GM23338 (cell line): ENCODE results near the gene CDKN2AIPNL.

Experiments used
- CTCF ChIP-seq, 2 experiments: fragments of 200-600 bp in 1 of 2; sonication (generic) in 1 of 2; conservative IDR thresholded peaks; 2 replicates each; pipeline versions ENCODE4 v1.5.1 to v1.6.1; 2016 to 2017; ENCODE audit warnings: antibody characterized with exemption in 2 of 2, low read depth in 2 of 2, mild to moderate bottlenecking in 2 of 2, moderate library complexity in 1 of 2
- POLR2AphosphoS5 ChIP-seq: IDR thresholded peaks from 2 replicates; pipeline ENCODE4 v1.6.1; 2016; ENCODE audit warnings: antibody characterized with exemption, low read depth

GRCh38 chr5:134450374-134450773, 38.7 kb upstream of the CDKN2AIPNL start:
- TF ChIP-seq POLR2AphosphoS5 (no peak), CTCF (conservative IDR thresholded peaks at IDR 0.05; ENCODE audit: low read depth in 2 of 2) (no peak)
